Stimulated activated CD4-positive, alpha-beta T cell treated with anti-CD3 and anti-CD28 coated beads, Interleukin-12 subunit alpha, Interleukin-12 subunit beta, amount 100 ng/mL, for 4 hours (primary cell): ENCODE data around the gene TNFAIP2.
"Not testable (repeated sequence)": the region's sequence is repeated elsewhere in the genome, so short reads cannot be mapped to it uniquely, and the experiment has no call there.

Experiments used
- DNase-seq: peaks from one replicate; pipeline ENCODE4 v3.0.0-alpha.2; 2020

TNFAIP2 gene

GRCh38 chr14:103136388-103137271 lies 13.4 kb downstream of the TNFAIP2 start:
- DNase-seq = no peak

- no peak for DNase-seq
Observed at GRCh38 chr14:103137689-103138300, 14.5 kb downstream of the TNFAIP2 start.

GRCh38 chr14:103138301-103139131 lies 15.3 kb downstream of the TNFAIP2 start:
- no peak for DNase-seq

GRCh38 chr14:103139132-103140025 lies 16.1 kb downstream of the TNFAIP2 start:
- DNase-seq = no peak

GRCh38 chr14:103140316-103141109 lies 17.3 kb downstream of the TNFAIP2 start:
- no peak for DNase-seq

- no peak for DNase-seq
Observed at GRCh38 chr14:103141117-103141796, 18.0 kb downstream of the TNFAIP2 start.

GRCh38 chr14:103142026-103142425 lies 18.8 kb downstream of the TNFAIP2 start:
- no peak for DNase-seq

- DNase-seq = no peak
Observed at GRCh38 chr14:103142721-103143302, 19.6 kb downstream of the TNFAIP2 start.

GRCh38 chr14:103143506-103143905 lies 20.2 kb downstream of the TNFAIP2 start:
- DNase-seq = no peak

GRCh38 chr14:103144085-103144484 lies 20.8 kb downstream of the TNFAIP2 start:
- no peak for DNase-seq

GRCh38 chr14:103146141-103146709 lies 23.0 kb downstream of the TNFAIP2 start:
- DNase-seq = no peak

- no peak for DNase-seq
Observed at GRCh38 chr14:103149351-103150237, 26.3 kb downstream of the TNFAIP2 start.

GRCh38 chr14:103151270-103151945 lies 28.1 kb downstream of the TNFAIP2 start:
- DNase-seq = no peak

GRCh38 chr14:103155010-103155409 lies 31.7 kb downstream of the TNFAIP2 start:
- DNase-seq = no peak

- DNase-seq = not testable (repeated sequence)
Observed at GRCh38 chr14:103155416-103155815, 32.2 kb downstream of the TNFAIP2 start.

- no peak for DNase-seq
Observed at GRCh38 chr14:103155826-103156394, 32.6 kb downstream of the TNFAIP2 start.

GRCh38 chr14:103156651-103157378 lies 33.6 kb downstream of the TNFAIP2 start:
- no peak for DNase-seq
